CD4-positive, CD25-positive, alpha-beta regulatory T cell (primary cell): ENCODE measurements around the gene CCDC180. TPM values are rescaled to one million over a fixed set of nuclear protein-coding genes. Genes with fewer than 3 reads are reported as not detected.
A peak's percentile ranks its signal among the peaks of the same experiment; 100 is the strongest.

Source experiments
- ATAC-seq, 2 donors: fragments of 150-1000 bp; cut with Tn5 transposase; one replicate each; pipeline ENCODE4 v1.10.0; 2021; ENCODE audit warnings: low read depth in 2 of 2, moderate number of reproducible peaks in 2 of 2, moderate library complexity in 1 of 2
- DNase-seq, 3 donors: peaks; one replicate each; pipeline versions ENCODE4 v3.0.0 to v3.0.0-alpha.2; 2012 to 2022; ENCODE audit warnings: mixed read lengths in 1 of 3
- H3K27ac ChIP-seq: one replicate; pipeline ENCODE4 v1.7.0; 2013; ENCODE audit warnings: mild to moderate bottlenecking, low read length; ENCODE audit not compliant: insufficient read depth, poor library complexity, severe bottlenecking
- H3K27me3 ChIP-seq: one replicate; pipeline ENCODE4 v1.7.0; 2013; ENCODE audit warnings: low read length; ENCODE audit not compliant: control insufficient read depth, insufficient read depth
- H3K36me3 ChIP-seq: one replicate; pipeline ENCODE4 v1.7.0; 2013; ENCODE audit warnings: mild to moderate bottlenecking, low read length, moderate library complexity; ENCODE audit not compliant: control insufficient read depth, insufficient read depth
- H3K4me1 ChIP-seq: 2 replicates; pipeline ENCODE4 v1.7.0; 2013; ENCODE audit warnings: mild to moderate bottlenecking, low read length; ENCODE audit not compliant: insufficient read depth, control insufficient read depth, poor library complexity, severe bottlenecking
- H3K4me3 ChIP-seq: one replicate; pipeline ENCODE4 v1.7.0; 2013; ENCODE audit warnings: low read depth, mild to moderate bottlenecking, low read length, moderate library complexity
- H3K9me3 ChIP-seq, 2 experiments: 1 replicate in 1 of 2; 2 replicates in 1 of 2; pipeline ENCODE4 v1.7.0; 2013; ENCODE audit warnings: low read length in 2 of 2, mild to moderate bottlenecking in 1 of 2, moderate library complexity in 1 of 2; ENCODE audit not compliant: control insufficient read depth in 2 of 2
- H3K27ac Mint-ChIP-seq, 3 donors: one replicate each; pipeline ENCODE4 v1.8.0; 2020 to 2022; ENCODE audit warnings: mild to moderate bottlenecking in 3 of 3, mixed read lengths in 3 of 3, moderate library complexity in 2 of 3
- H3K27me3 Mint-ChIP-seq: one replicate; pipeline ENCODE4 v1.8.0; 2022; ENCODE audit warnings: mild to moderate bottlenecking, mixed read lengths
- H3K36me3 Mint-ChIP-seq: one replicate; pipeline ENCODE4 v1.8.0; 2020; ENCODE audit warnings: mixed read lengths
- H3K4me1 Mint-ChIP-seq, 4 donors: one replicate each; pipeline ENCODE4 v1.8.0; 2020 to 2022; ENCODE audit warnings: mixed read lengths in 4 of 4, mild to moderate bottlenecking in 1 of 4
- H3K4me3 Mint-ChIP-seq, 4 donors: one replicate each; pipeline ENCODE4 v1.8.0; 2020 to 2022; ENCODE audit warnings: mild to moderate bottlenecking in 4 of 4, mixed read lengths in 4 of 4, moderate library complexity in 3 of 4
- H3K9me3 Mint-ChIP-seq, 7 donors: one replicate each; pipeline ENCODE4 v1.8.0; 2020 to 2022; ENCODE audit warnings: mixed read lengths in 7 of 7, mild to moderate bottlenecking in 3 of 7, moderate library complexity in 2 of 7
- polyA plus RNA-seq, 4 donors: library from polyadenylated mRNA; unstranded; fragments of 300-500 nt; fragmentation: Illumina TruSeq; gene quantifications; one replicate each; pipeline ENCODE4 v1.2.3, GENCODE V29; 2021
- total RNA-seq: library from RNA; stranded (reverse); gene quantifications from one replicate; pipeline ENCODE4 v1.2.3, GENCODE V29; 2022

The CCDC180 gene
- total and polyA plus RNA-seq, 5 donors from 2014 or later = 0.24 to 9.1 (median 0.85) TPM

DNA sequence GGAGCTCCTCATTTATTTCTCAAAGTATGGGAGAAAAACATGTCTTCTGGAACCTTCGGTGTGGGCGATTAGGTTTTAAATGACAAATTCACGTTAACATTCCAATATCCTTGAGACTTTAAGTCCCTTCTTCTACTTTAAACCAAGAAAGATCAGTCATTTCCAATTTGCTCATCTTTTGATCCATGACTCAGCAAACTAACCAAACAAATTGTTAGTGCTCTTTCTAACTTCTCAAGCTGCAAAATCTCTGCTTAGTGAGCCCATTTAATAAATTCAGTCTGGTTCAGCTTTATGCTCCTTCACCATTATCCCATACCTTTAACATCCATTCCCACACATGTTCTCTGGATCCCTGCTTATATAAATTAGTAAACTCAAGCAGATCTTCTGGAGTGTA is 5.5 kb upstream of the CCDC180 start:
- no peaks in the 10 kb centered on the region for H3K36me3 ChIP-seq
- H3K4me3 Mint-ChIP-seq = no peak overlapping the region
- H3K27ac Mint-ChIP-seq = no peak overlapping the region
- peaks cover 6% of the 10 kb centered on the region for H3K36me3 Mint-ChIP-seq
- peaks cover 4 to 16% (median 11%) of the 10 kb centered on the region in 7 donors for H3K9me3 Mint-ChIP-seq
- H3K4me1 ChIP-seq = no peaks in the 10 kb centered on the region
- no peak overlapping the region for H3K4me3 ChIP-seq
- no peaks in the 10 kb centered on the region for H3K27me3 ChIP-seq
- no peak for DNase-seq
- peaks cover 16% of the 10 kb centered on the region for H3K27me3 Mint-ChIP-seq
- H3K27ac ChIP-seq = no peak overlapping the region
- no peak for ATAC-seq
- peaks cover 0 to 6% of the 10 kb centered on the region in 2 experiments for H3K9me3 ChIP-seq
- H3K4me1 Mint-ChIP-seq = peaks cover 0 to 8% (median 0%) of the 10 kb centered on the region in 4 donors

DNA sequence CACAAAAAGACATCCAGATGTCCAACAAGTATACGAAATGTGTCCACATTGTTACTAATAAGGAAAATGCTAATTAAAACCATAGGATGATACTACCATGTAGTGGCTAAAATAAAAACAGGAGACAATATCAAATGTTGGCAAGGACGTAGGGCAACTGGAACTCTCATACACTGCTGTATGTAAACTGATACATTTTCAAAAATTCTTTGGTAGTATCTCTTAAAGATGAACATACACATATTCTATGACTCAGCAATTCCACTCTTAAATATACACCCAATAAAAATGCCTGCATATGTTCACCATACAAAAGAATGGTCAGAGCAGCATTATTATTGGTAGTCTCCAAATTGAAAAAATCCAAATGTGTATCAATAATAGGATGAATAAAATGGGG is 2.9 kb upstream of the CCDC180 start:
- H3K9me3 ChIP-seq = peaks cover 0 to 3% of the 10 kb centered on the region in 2 experiments
- no peak overlapping the region for H3K27ac ChIP-seq
- H3K4me1 ChIP-seq = no peaks in the 10 kb centered on the region
- H3K4me3 Mint-ChIP-seq = no peak overlapping the region
- peaks cover 16% of the 10 kb centered on the region for H3K27me3 Mint-ChIP-seq
- H3K36me3 Mint-ChIP-seq = no peaks in the 10 kb centered on the region
- H3K4me3 ChIP-seq = no peak overlapping the region
- H3K4me1 Mint-ChIP-seq = no peaks in the 10 kb centered on the region
- DNase-seq (no peak), ATAC-seq (no peak)
- H3K36me3 ChIP-seq = peaks cover 5% of the 10 kb centered on the region
- no peaks in the 10 kb centered on the region for H3K27me3 ChIP-seq
- no peak overlapping the region for H3K27ac Mint-ChIP-seq
- H3K9me3 Mint-ChIP-seq = peaks cover 0 to 10% (median 4%) of the 10 kb centered on the region in 7 donors

DNA sequence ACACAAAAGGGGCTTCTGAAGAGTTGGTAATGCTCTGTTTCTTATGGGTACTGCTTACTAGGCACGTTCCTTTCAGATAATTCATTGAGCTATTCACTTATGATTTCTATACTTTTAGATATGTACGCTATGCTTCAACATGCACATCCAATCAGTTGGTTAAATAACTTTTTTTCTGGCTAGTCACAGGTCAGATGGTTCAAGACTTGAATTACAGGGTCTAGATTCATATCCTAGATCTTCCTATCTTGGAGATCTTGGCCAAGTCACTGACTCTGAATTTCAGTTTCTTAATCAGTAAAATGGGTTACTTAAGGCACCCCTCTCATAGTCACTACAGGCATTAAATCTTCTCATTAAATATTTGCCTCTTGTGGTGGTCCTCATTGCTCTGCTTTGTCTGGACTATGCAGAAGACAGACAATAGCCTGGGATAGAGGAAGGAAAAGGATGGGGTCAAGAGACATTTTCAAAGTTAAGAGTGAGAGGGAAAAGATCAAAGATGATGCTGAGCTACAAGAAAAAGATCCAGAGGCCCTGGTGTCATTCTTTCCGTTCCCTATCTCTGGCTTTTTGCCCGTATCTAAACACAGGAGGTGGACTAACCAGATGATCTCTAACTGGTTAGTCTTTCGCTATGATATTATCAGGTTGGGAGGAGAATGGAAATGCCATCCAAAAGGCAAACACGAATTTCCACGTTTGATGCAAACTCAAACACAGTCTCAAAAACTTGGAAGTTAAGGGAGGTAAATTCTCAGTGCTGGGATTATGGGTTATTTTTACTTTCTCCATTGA is 1.8 kb upstream of the CCDC180 start:
- peaks cover 16% of the 10 kb centered on the region for H3K27me3 Mint-ChIP-seq
- peaks cover 0 to 10% (median 4%) of the 10 kb centered on the region in 7 donors for H3K9me3 Mint-ChIP-seq
- ATAC-seq = no peak
- no peaks in the 10 kb centered on the region for H3K27me3 ChIP-seq
- H3K9me3 ChIP-seq = peaks cover 0 to 3% of the 10 kb centered on the region in 2 experiments
- H3K4me1 Mint-ChIP-seq = no peaks in the 10 kb centered on the region
- DNase-seq = no peak
- H3K4me3 Mint-ChIP-seq = no peak overlapping the region
- H3K36me3 ChIP-seq = peaks cover 5% of the 10 kb centered on the region
- peaks cover 6% of the 10 kb centered on the region for H3K36me3 Mint-ChIP-seq
- H3K4me1 ChIP-seq = no peaks in the 10 kb centered on the region
- H3K4me3 ChIP-seq = no peak overlapping the region
- H3K27ac Mint-ChIP-seq = no peak overlapping the region
- no peak overlapping the region for H3K27ac ChIP-seq

DNA sequence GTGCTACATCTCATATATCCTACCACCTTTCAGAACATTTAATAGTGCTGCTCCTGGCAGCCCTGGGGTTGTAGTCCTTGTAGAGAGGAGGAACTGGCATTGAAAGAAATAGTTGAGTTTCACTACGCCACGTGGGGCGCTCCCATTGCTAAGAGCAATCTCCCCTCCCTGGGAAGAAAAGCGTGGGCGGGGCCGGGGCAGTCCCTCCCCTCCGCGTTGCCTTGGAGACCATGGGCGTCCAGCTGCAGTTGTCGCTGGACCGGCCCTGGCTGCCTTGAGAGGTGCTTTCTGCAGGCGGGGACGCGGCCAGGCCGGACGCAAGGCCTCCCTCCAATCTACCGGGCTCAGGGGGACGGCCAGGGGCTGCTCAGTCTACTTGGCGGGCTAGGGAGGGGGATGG is 368 bp upstream of the CCDC180 start:
- Mint-ChIP-seq H3K9me3 (peaks cover 0 to 10% (median 4%) of the 10 kb centered on the region in 7 donors), H3K27me3 (peaks cover 12% of the 10 kb centered on the region), H3K36me3 (peaks cover 10% of the 10 kb centered on the region), H3K4me1 (no peaks in the 10 kb centered on the region), H3K27ac (no peak overlapping the region), H3K4me3 (no peak overlapping the region)
- Histone ChIP-seq H3K9me3 (peaks cover 0 to 3% of the 10 kb centered on the region in 2 experiments), H3K36me3 (peaks cover 8% of the 10 kb centered on the region), H3K27ac (no peak overlapping the region), H3K4me1 (no peaks in the 10 kb centered on the region), H3K27me3 (no peaks in the 10 kb centered on the region), H3K4me3 (no peak overlapping the region)
- no peak for ATAC-seq
- DNase-seq = peak in 1 of 3 donors; percentile 19

DNA sequence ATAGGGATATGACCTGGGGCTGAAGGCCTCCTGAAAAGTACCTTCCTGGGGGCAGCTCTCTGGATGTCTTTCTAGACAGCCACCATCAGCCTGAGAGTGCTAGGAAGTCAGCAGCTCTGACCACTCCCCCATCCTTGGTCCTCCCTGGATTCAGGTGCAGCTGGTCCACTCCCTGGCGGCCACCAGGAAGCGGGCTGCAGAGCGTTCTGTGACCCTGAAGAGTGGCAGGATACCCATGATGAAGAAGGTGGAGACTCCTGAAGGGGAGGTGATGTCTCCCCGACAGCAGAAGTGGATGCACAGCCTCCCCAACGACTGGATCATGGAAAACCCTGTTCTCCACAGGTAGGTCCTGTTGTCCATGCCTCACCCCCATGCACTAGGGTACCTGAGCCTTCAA is 1.8 kb downstream of the CCDC180 start:
- Histone ChIP-seq H3K9me3 (peaks cover 0 to 3% of the 10 kb centered on the region in 2 experiments), H3K4me1 (no peaks in the 10 kb centered on the region), H3K27me3 (no peaks in the 10 kb centered on the region), H3K27ac (no peak overlapping the region), H3K36me3 (peaks cover 16% of the 10 kb centered on the region), H3K4me3 (no peak overlapping the region)
- DNase-seq (no peak), ATAC-seq (no peak)
- H3K27ac Mint-ChIP-seq = no peak overlapping the region
- H3K27me3 Mint-ChIP-seq = peaks cover 5% of the 10 kb centered on the region
- peaks cover 19% of the 10 kb centered on the region for H3K36me3 Mint-ChIP-seq
- no peak overlapping the region for H3K4me3 Mint-ChIP-seq
- H3K4me1 Mint-ChIP-seq = no peaks in the 10 kb centered on the region
- peaks cover 0 to 4% (median 2%) of the 10 kb centered on the region in 7 donors for H3K9me3 Mint-ChIP-seq

DNA sequence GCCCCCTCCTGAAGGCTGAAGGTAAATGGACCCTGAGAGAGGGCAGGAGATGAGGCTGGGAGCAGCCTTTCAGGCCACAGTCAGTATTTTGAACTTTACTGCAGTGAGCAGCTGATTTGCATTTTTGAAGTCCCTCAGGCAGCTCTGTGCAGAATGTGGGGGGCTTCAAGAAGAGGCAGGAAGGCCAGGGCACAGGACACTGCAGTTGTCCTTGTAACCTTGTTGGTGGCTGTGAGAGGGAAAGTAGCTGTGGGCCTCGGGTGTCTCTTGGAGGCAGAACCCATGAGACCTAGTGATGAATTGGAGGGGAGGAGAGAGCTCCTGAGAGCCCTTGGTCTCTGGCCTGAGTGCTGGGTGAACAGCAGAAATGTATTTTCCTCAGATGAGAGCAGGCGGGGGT is 2.6 kb downstream of the CCDC180 start:
- Histone ChIP-seq H3K27me3 (no peaks in the 10 kb centered on the region), H3K9me3 (peaks cover 0 to 3% of the 10 kb centered on the region in 2 experiments), H3K36me3 (peaks cover 23% of the 10 kb centered on the region), H3K4me3 (no peak overlapping the region), H3K27ac (no peak overlapping the region), H3K4me1 (no peaks in the 10 kb centered on the region)
- no peak overlapping the region for H3K27ac Mint-ChIP-seq
- ATAC-seq (no peak), DNase-seq (no peak)
- H3K4me3 Mint-ChIP-seq = no peak overlapping the region
- H3K36me3 Mint-ChIP-seq = peaks cover 25% of the 10 kb centered on the region
- no peaks in the 10 kb centered on the region for H3K4me1 Mint-ChIP-seq
- peaks cover 0 to 4% (median 0%) of the 10 kb centered on the region in 7 donors for H3K9me3 Mint-ChIP-seq
- peaks cover 5% of the 10 kb centered on the region for H3K27me3 Mint-ChIP-seq

DNA sequence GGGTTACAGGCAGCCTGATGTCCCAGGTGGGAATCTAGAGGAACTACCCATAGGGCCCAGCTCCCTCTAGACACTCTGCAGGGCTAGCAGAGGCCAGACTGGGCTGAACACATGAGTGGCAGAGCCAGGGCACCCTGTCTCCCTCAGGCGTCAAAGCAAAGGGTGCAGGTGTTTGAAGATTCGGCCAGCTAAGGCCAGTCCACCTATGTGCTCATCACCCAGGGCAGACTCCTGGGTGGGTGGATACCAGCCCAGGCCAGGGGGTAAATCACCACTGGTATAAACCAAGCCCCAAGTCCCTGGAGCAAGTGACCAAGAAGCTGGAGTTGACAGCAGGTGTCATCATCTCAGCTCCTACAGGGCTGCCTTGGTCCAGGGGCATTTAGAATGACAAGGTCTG is 3.4 kb downstream of the CCDC180 start:
- ATAC-seq = no peak
- Mint-ChIP-seq H3K4me1 (no peaks in the 10 kb centered on the region), H3K4me3 (no peak overlapping the region), H3K36me3 (peaks cover 33% of the 10 kb centered on the region), H3K27me3 (no peaks in the 10 kb centered on the region), H3K27ac (no peak overlapping the region), H3K9me3 (peaks cover 0 to 1% (median 0%) of the 10 kb centered on the region in 7 donors)
- no peaks in the 10 kb centered on the region for H3K27me3 ChIP-seq
- H3K9me3 ChIP-seq = peaks cover 0 to 2% of the 10 kb centered on the region in 2 experiments
- no peak for DNase-seq
- H3K4me1 ChIP-seq = no peaks in the 10 kb centered on the region
- H3K4me3 ChIP-seq = no peak overlapping the region
- no peak overlapping the region for H3K27ac ChIP-seq
- peaks cover 28% of the 10 kb centered on the region for H3K36me3 ChIP-seq
